A549 (cell line): ENCODE results near the gene CLRN1. TPM values are rescaled to one million over a fixed set of nuclear protein-coding genes. Genes with fewer than 3 reads are reported as not detected.

Experiments
- ATAC-seq, 2 experiments: fragments of 200-7000 bp in 1 of 2; fragments of >200 bp in 1 of 2; cut with Nextera tagmentation in 1 of 2; cut with Tn5 transposase in 1 of 2; 3 replicates each; pipeline versions ENCODE4 v1.8.0 to v1.9.1; 2018 to 2020; ENCODE audit warnings: mild to moderate bottlenecking in 1 of 2, moderate library complexity in 1 of 2
- CTCF ChIA-PET: fragments of 300-600 bp; sonication (Branson Sonifier 250); formaldehyde crosslinking; extraction: SDS; loops from one replicate; lab custom pipeline; 2021; ENCODE audit warnings: antibody characterized with exemption, inconsistent platforms; lab: Yijun Ruan, JAX
- POLR2A ChIA-PET: fragments of 350-600 bp; formaldehyde crosslinking; extraction: SDS; loops from one replicate; lab custom pipeline; 2021; ENCODE audit warnings: antibody characterized with exemption, inconsistent platforms; lab: Yijun Ruan, JAX
- DNase-seq, 2 experiments: peaks; one replicate each; pipeline versions ENCODE4 v3.0.0 to v3.0.0-alpha.2; 2011 to 2016; ENCODE audit warnings: low read depth in 1 of 2, low spot score in 1 of 2
- FAIRE-seq: peaks from 2 replicates; lab custom pipeline; 2011; peaks lifted over from hg19 to GRCh38; lab: Jason Lieb, UNC
- H3K27ac ChIP-seq, 2 experiments: fragments of >200 bp; sonication (Bioruptor Twin); formaldehyde crosslinking; 3 replicates each; pipeline ENCODE4 v1.5.1; 2016 to 2017
- H3K4me1 ChIP-seq: fragments of >200 bp; sonication (Bioruptor Twin); formaldehyde crosslinking; 3 replicates; pipeline ENCODE4 v1.6.1; 2016
- H3K4me2 ChIP-seq: fragments of >200 bp; sonication (Bioruptor Twin); formaldehyde crosslinking; 3 replicates; pipeline ENCODE4 v1.6.1; 2016
- H3K4me3 ChIP-seq: fragments of >200 bp; sonication (Bioruptor Twin); formaldehyde crosslinking; 3 replicates; pipeline ENCODE4 v1.5.1; 2016
- H3K9me3 ChIP-seq: fragments of >200 bp; sonication (Bioruptor Twin); formaldehyde crosslinking; 3 replicates; pipeline ENCODE4 v1.6.1; 2016
- CBX8 ChIP-seq: fragments of 200-600 bp; sonication (generic); IDR thresholded peaks from 2 replicates; pipeline ENCODE4 v1.6.1; 2016
- EHMT2 ChIP-seq: fragments of 200-600 bp; sonication (generic); IDR thresholded peaks from 2 replicates; pipeline ENCODE4 v1.6.1; 2016; ENCODE audit warnings: antibody characterized with exemption, low read depth, mild to moderate bottlenecking, moderate library complexity
- EP300 ChIP-seq, 2 experiments: fragments of >200 bp; sonication (Bioruptor Twin); formaldehyde crosslinking; IDR thresholded peaks; 2 replicates in 1 of 2; 3 replicates in 1 of 2; pipeline ENCODE4 v1.6.1; 2016 to 2017
- HDAC2 ChIP-seq: fragments of 200-600 bp; sonication (generic); IDR thresholded peaks from 2 replicates; pipeline ENCODE4 v1.6.1; 2016
- HES2 ChIP-seq: fragments of >200 bp; sonication (Bioruptor Twin); formaldehyde crosslinking; IDR thresholded peaks from 2 replicates; pipeline ENCODE4 v1.6.1; 2016
- HOXA7 ChIP-seq: fragments of 250-450 bp; sonication (Bioruptor Pico); IDR thresholded peaks from 2 replicates; pipeline ENCODE4 v1.5.0; 2020; ENCODE audit warnings: mild to moderate bottlenecking, moderate library complexity
- HOXB5 ChIP-seq: fragments of 250-450 bp; sonication (Bioruptor Pico); IDR thresholded peaks from 2 replicates; pipeline ENCODE4 v1.5.0; 2020; ENCODE audit warnings: mild to moderate bottlenecking, moderate library complexity
- MAFK ChIP-seq: fragments of 450-650 bp; IDR thresholded peaks from 2 replicates; pipeline ENCODE4 v1.6.1; 2014; ENCODE audit not compliant: partially characterized antibody
- MAZ ChIP-seq: fragments of 150-350 bp; IDR thresholded peaks from 2 replicates; pipeline ENCODE4 v1.6.1; 2014; ENCODE audit warnings: antibody characterized with exemption, low read depth, low read length, borderline replicate concordance
- POLR2A ChIP-seq: IDR thresholded peaks from 2 replicates; pipeline ENCODE4 v1.6.1; 2012; ENCODE audit warnings: mild to moderate bottlenecking, low read length
- POLR2AphosphoS2 ChIP-seq: conservative IDR thresholded peaks from 2 replicates; pipeline ENCODE4 v1.6.1; 2012; ENCODE audit warnings: low read length, improper control_type of control experiment, inconsistent platforms
- RAD21 ChIP-seq, 2 experiments: fragments of >200 bp in 1 of 2; sonication (Bioruptor Twin) in 1 of 2; formaldehyde crosslinking in 1 of 2; IDR thresholded peaks in 1 of 2; conservative IDR thresholded peaks in 1 of 2; 2 replicates in 1 of 2; 3 replicates in 1 of 2; pipeline ENCODE4 v1.6.1; 2012 to 2018; ENCODE audit warnings: inconsistent platforms in 1 of 2
- RCOR1 ChIP-seq: fragments of 150-350 bp; IDR thresholded peaks from 2 replicates; pipeline ENCODE4 v1.6.1; 2014; ENCODE audit warnings: antibody characterized with exemption, low read length, low read depth
- RNF2 ChIP-seq: fragments of 200-600 bp; sonication (generic); IDR thresholded peaks from 2 replicates; pipeline ENCODE4 v1.6.1; 2016; ENCODE audit warnings: low read depth, mild to moderate bottlenecking, antibody characterized with exemption, moderate library complexity, borderline replicate concordance
- SMC3 ChIP-seq: fragments of >200 bp; sonication (Bioruptor Twin); formaldehyde crosslinking; IDR thresholded peaks from 3 replicates; pipeline ENCODE4 v1.6.1; 2018; ENCODE audit warnings: inconsistent platforms
- ZC3H11A ChIP-seq: fragments of 450-650 bp; IDR thresholded peaks from 2 replicates; pipeline ENCODE4 v1.6.1; 2014; ENCODE audit warnings: antibody characterized with exemption, mild to moderate bottlenecking
- WGBS: methylation state at CpG from one replicate; pipeline ENCODE4 v1.1.6; 2017; ENCODE audit errors: missing lambda C conversion rate; 5-methylcytosine and 5-hydroxymethylcytosine counted together
- polyA plus RNA-seq, 4 experiments: library from polyadenylated mRNA; depleted of rRNA in 3 of 4; stranded (reverse); fragments of >200 nt; fragmentation: RNase III in 1 of 4; extraction: RNeasy Plus Mini Kit Qiagen cat#74134 plus additional on column Dnase treatment in 1 of 4; gene quantifications; 2 replicates in 3 of 4; 3 replicates in 1 of 4; pipeline ENCODE4 v1.2.3, GENCODE V29; 2011 to 2017
- TF ChIP-seq, protein P1 (sequence below): fragments of >200 bp; sonication (Bioruptor Twin); formaldehyde crosslinking; IDR thresholded peaks from 3 replicates; pipeline ENCODE4 v1.5.1; 2016
- TF ChIP-seq, protein P2 (sequence below): fragments of 150-350 bp; IDR thresholded peaks from 2 replicates; pipeline ENCODE4 v1.6.1; 2014; ENCODE audit warnings: low read depth, mild to moderate bottlenecking, low read length
- TF ChIP-seq, protein P3 (sequence below): fragments of >200 bp; sonication (Bioruptor Twin); formaldehyde crosslinking; IDR thresholded peaks from 3 replicates; pipeline ENCODE4 v1.6.1; 2016

Gene CLRN1
- polyA plus RNA-seq, 2 of the 4 experiments (the other 2 are of a cell fraction), result not detected

GRCh38 chr3:151003768-151004134 is 31.2 kb upstream of the CLRN1 start:
- Histone ChIP-seq H3K27ac (no peak overlapping the region), H3K4me2 (no peak overlapping the region), H3K4me1 (no peaks in the 10 kb centered on the region), H3K4me3 (no peak overlapping the region)
- DNase-seq (no peak), ATAC-seq (no peak), FAIRE-seq (no peak)
- WGBS, result 35% methylated on average over 2 of the region's 2 CpGs
- TF ChIP-seq RAD21 (conservative IDR thresholded peaks at IDR 0.05 in 1 of 2, IDR thresholded peaks at IDR 0.05 in 1 of 2) (no peak), MAFK (peak; percentile 80), POLR2A (no peak)
- TF ChIP-seq, all 56 proteins: peak for 1
- ChIA-PET CTCF (no interaction called here), POLR2A (no interaction called here)
- H3K9me3 ChIP-seq, result no peaks in the 10 kb centered on the region

DNA sequence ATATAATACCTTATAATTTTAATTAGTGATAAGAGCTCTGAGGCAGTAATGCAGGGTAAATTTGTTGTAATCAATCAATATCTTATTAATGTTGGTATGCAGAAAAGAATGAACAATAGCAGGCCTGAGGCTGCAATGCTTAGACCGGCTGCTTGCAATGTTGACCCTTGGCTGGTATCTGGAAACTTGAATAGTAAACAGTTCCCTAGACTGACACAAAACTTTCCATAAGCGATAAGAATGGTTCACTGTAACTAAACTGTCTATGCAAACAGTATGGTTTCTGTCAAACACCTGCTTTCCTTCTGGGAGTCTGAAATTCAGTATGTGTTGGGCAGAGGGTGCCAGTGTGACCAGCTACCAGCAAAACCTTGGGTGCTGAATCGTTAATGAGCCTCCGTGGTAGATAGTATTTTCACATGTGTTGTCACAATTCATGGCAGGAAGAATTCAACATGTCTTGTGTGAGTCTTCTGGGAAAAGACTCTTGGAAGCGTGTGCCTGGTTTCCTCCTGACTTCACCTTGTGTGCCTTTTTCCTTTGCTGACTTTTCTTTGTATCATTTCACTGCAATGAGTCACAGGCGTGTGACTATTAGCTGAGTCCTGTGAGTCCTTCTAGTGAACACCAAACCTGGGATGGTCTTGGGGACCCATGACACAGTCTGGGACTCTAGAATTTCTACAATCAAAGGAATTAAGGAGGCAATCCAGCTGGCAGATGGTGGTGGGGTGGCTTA is 30.7 kb upstream of the CLRN1 start:
- TF ChIP-seq HOXB5 (CRISPR knock-in tag) (no peak), RNF2 (no peak), CBX8 (no peak), HOXA7 (CRISPR knock-in tag) (no peak), ZC3H11A (no peak), POLR2AphosphoS2 (no peak), HES2 (no peak), RCOR1 (no peak), EP300 (IDR thresholded peaks at IDR 0.05) (no peak)
- TF ChIP-seq, protein P1, sequence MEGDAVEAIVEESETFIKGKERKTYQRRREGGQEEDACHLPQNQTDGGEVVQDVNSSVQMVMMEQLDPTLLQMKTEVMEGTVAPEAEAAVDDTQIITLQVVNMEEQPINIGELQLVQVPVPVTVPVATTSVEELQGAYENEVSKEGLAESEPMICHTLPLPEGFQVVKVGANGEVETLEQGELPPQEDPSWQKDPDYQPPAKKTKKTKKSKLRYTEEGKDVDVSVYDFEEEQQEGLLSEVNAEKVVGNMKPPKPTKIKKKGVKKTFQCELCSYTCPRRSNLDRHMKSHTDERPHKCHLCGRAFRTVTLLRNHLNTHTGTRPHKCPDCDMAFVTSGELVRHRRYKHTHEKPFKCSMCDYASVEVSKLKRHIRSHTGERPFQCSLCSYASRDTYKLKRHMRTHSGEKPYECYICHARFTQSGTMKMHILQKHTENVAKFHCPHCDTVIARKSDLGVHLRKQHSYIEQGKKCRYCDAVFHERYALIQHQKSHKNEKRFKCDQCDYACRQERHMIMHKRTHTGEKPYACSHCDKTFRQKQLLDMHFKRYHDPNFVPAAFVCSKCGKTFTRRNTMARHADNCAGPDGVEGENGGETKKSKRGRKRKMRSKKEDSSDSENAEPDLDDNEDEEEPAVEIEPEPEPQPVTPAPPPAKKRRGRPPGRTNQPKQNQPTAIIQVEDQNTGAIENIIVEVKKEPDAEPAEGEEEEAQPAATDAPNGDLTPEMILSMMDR, result no peak
- TF ChIP-seq, protein P2, sequence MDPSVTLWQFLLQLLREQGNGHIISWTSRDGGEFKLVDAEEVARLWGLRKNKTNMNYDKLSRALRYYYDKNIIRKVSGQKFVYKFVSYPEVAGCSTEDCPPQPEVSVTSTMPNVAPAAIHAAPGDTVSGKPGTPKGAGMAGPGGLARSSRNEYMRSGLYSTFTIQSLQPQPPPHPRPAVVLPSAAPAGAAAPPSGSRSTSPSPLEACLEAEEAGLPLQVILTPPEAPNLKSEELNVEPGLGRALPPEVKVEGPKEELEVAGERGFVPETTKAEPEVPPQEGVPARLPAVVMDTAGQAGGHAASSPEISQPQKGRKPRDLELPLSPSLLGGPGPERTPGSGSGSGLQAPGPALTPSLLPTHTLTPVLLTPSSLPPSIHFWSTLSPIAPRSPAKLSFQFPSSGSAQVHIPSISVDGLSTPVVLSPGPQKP, result no peak
- ATAC-seq (no peak), DNase-seq (no peak), FAIRE-seq (no peak)
- POLR2A ChIA-PET, result no interaction called here
- CTCF ChIA-PET, result interaction anchor here (1.0 kb wide), 1 partner anchor 24 kb away, joined by 3 read pairs; no protein-coding TSS in a partner anchor
- Histone ChIP-seq H3K4me1 (no peaks in the 10 kb centered on the region), H3K9me3 (no peaks in the 10 kb centered on the region), H3K4me3 (no peak overlapping the region), H3K4me2 (no peak overlapping the region), H3K27ac (no peak overlapping the region)
- WGBS, result 35% methylated on average over 6 of the region's 6 CpGs

- WGBS, result 67% methylated on average over 5 of the region's 5 CpGs
- TF ChIP-seq ZC3H11A, result no peak
- TF ChIP-seq, protein P3, sequence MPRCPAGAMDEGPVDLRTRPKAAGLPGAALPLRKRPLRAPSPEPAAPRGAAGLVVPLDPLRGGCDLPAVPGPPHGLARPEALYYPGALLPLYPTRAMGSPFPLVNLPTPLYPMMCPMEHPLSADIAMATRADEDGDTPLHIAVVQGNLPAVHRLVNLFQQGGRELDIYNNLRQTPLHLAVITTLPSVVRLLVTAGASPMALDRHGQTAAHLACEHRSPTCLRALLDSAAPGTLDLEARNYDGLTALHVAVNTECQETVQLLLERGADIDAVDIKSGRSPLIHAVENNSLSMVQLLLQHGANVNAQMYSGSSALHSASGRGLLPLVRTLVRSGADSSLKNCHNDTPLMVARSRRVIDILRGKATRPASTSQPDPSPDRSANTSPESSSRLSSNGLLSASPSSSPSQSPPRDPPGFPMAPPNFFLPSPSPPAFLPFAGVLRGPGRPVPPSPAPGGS, result no peak
- TF ChIP-seq EHMT2, result no peak
- TF ChIP-seq HDAC2, result no peak
- no peak for TF ChIP-seq MAZ
- no peak for TF ChIP-seq RAD21 (conservative IDR thresholded peaks at IDR 0.05 in 1 of 2, IDR thresholded peaks at IDR 0.05 in 1 of 2)
- TF ChIP-seq SMC3, result no peak
- DNase-seq (no peak), FAIRE-seq (no peak), ATAC-seq (no peak)
- Histone ChIP-seq H3K4me1 (no peaks in the 10 kb centered on the region), H3K27ac (no peak overlapping the region), H3K4me2 (no peak overlapping the region), H3K4me3 (no peak overlapping the region), H3K9me3 (no peaks in the 10 kb centered on the region)
- CTCF ChIA-PET, result interaction anchor here (0.9 to 1.6 kb wide), 3 partner anchors 10 to 143 kb away, joined by 3 to 4 read pairs (median 3); no protein-coding TSS in a partner anchor
- POLR2A ChIA-PET, result no interaction called here
Measured at GRCh38 chr3:151002003-151002981, 29.8 kb upstream of the CLRN1 start.
